ENCODE results near the gene PNPLA3.

PNPLA3 gene

GRCh38 chr22:43880541-43880991, 43.0 kb upstream of the PNPLA3 start:
- TF ChIP-seq CTCF (IDR thresholded peaks at IDR 0.05; ENCODE audit: unreplicated experiment in 3 of 3): no peak
- Mint-ChIP-seq H3K9me3 (peaks cover 3% of the 10 kb centered on the region), H3K27ac (no peak overlapping the region), H3K36me3 (ENCODE audit: low read depth) (no peaks in the 10 kb centered on the region), H3K4me3 (no peak overlapping the region), H3K27me3 (ENCODE audit: low read depth) (peaks cover 51% of the 10 kb centered on the region), H3K4me1 (no peaks in the 10 kb centered on the region)

- Mint-ChIP-seq H3K27me3 (ENCODE audit: low read depth) (peaks cover 51% of the 10 kb centered on the region), H3K36me3 (ENCODE audit: low read depth) (no peaks in the 10 kb centered on the region), H3K4me3 (no peak overlapping the region)
These were observed 42.2 kb upstream of the PNPLA3 start for GRCh38 chr22:43881091-43882061.

GRCh38 chr22:43882122-43882767, 41.4 kb upstream of the PNPLA3 start:
- no peak overlapping the region for H3K27ac Mint-ChIP-seq
- H3K4me1 Mint-ChIP-seq: no peaks in the 10 kb centered on the region
- no peak for TF ChIP-seq CTCF (IDR thresholded peaks at IDR 0.05; ENCODE audit: unreplicated experiment in 3 of 3)

More at GRCh38 chr22:43881091-43882061, 42.2 kb upstream of the PNPLA3 start:
- H3K27ac Mint-ChIP-seq: no peak overlapping the region
- TF ChIP-seq CTCF (IDR thresholded peaks at IDR 0.05; ENCODE audit: unreplicated experiment in 3 of 3): no peak
- no peaks in the 10 kb centered on the region for H3K4me1 Mint-ChIP-seq
- H3K9me3 Mint-ChIP-seq: peaks cover 3% of the 10 kb centered on the region

GRCh38 chr22:43883012-43883661, 40.5 kb upstream of the PNPLA3 start:
- H3K4me1 Mint-ChIP-seq: no peaks in the 10 kb centered on the region
- H3K36me3 Mint-ChIP-seq (ENCODE audit: low read depth): no peaks in the 10 kb centered on the region
- peaks cover 3% of the 10 kb centered on the region for H3K9me3 Mint-ChIP-seq
- no peak overlapping the region for H3K27ac Mint-ChIP-seq
- H3K4me3 Mint-ChIP-seq: no peak overlapping the region
- H3K27me3 Mint-ChIP-seq (ENCODE audit: low read depth): peaks cover 56% of the 10 kb centered on the region
- peak; percentile 40 to 59 (median 49) for TF ChIP-seq CTCF (IDR thresholded peaks at IDR 0.05; ENCODE audit: unreplicated experiment in 3 of 3)

More at GRCh38 chr22:43882122-43882767, 41.4 kb upstream of the PNPLA3 start:
- Mint-ChIP-seq H3K4me3 (no peak overlapping the region), H3K36me3 (ENCODE audit: low read depth) (no peaks in the 10 kb centered on the region), H3K27me3 (ENCODE audit: low read depth) (peaks cover 54% of the 10 kb centered on the region), H3K9me3 (peaks cover 3% of the 10 kb centered on the region)

GRCh38 chr22:43883719-43884415, 39.7 kb upstream of the PNPLA3 start:
- no peak overlapping the region for H3K4me3 Mint-ChIP-seq
- no peaks in the 10 kb centered on the region for H3K36me3 Mint-ChIP-seq (ENCODE audit: low read depth)
- H3K4me1 Mint-ChIP-seq: no peaks in the 10 kb centered on the region
- peaks cover 58% of the 10 kb centered on the region for H3K27me3 Mint-ChIP-seq (ENCODE audit: low read depth)
- TF ChIP-seq CTCF (IDR thresholded peaks at IDR 0.05; ENCODE audit: unreplicated experiment in 3 of 3): no peak
- no peak overlapping the region for H3K27ac Mint-ChIP-seq
- H3K9me3 Mint-ChIP-seq: peaks cover 3% of the 10 kb centered on the region

Data from nephron (organoid).